Subcutaneous adipose tissue (tissue), 4 donors: ENCODE results near the gene ZNF691. TPM values are rescaled to one million over a fixed set of nuclear protein-coding genes. Genes with fewer than 3 reads are reported as not detected.

Experiments
- CTCF ChIP-seq: fragments of 450-650 bp; IDR thresholded peaks from one replicate; pipeline ENCODE4 v1.5.1; 2016; ENCODE audit warnings: low read depth, mild to moderate bottlenecking, control low read depth, antibody characterized with exemption, moderate library complexity
- total RNA-seq, 4 donors: library from RNA; depleted of rRNA; stranded (reverse); fragments of >200 nt; gene quantifications; one replicate each; pipeline ENCODE4 v1.1.0, GENCODE V29; 2016

ZNF691 gene
- total RNA-seq, 4 donors from 2014 or later: 6.2 to 11.6 (median 7.0) TPM

GRCh38 chr1:42891465-42892138 lies 45.2 kb downstream of the ZNF691 start:
- TF ChIP-seq CTCF: no peak

Other genes starting within 250 kb of the ZNF691 start
- 10 to 100 TPM; 11.9 to 23.6 (median 20.2) TPM for gene PPIH, start 188.2 kb upstream of the ZNF691 start, total RNA-seq
- 100 to 1,000 TPM; 594 to 809 (median 657) TPM for gene YBX1, start 164.2 kb upstream of the ZNF691 start, total RNA-seq
- not detected for gene CLDN19, start 106.4 kb upstream of the ZNF691 start, total RNA-seq
- gene P3H1, start 79.6 kb upstream of the ZNF691 start, total RNA-seq: 10 to 100 TPM; 22.0 to 33.8 (median 33.0) TPM
- gene C1orf50, start 79.4 kb upstream of the ZNF691 start, total RNA-seq: 1 to 10 TPM; 2.9 to 8.3 (median 4.1) TPM
- under 1 TPM in 1 of 4 donors, not detected in 3; 0.51 TPM for gene TMEM269, start 61.6 kb upstream of the ZNF691 start, total RNA-seq
- 10 to 100 TPM; 17.3 to 20.0 (median 19.8) TPM for gene ERMAP, start 29.5 kb upstream of the ZNF691 start, total RNA-seq
- 10 to 100 TPM; 28.6 to 73.4 (median 36.2) TPM for gene SVBP, start 29.2 kb upstream of the ZNF691 start, total RNA-seq
- 10 to 100 TPM; 10.0 to 24.1 (median 20.6) TPM for gene SLC2A1, start 112.3 kb downstream of the ZNF691 start, total RNA-seq